GM18508 (cell line): ENCODE measurements around the gene SPPL2C.
"Not testable (repeated sequence)": the region's sequence is repeated elsewhere in the genome, so short reads cannot be mapped to it uniquely, and the experiment has no call there.

ENCODE experiments used
- ATAC-seq: cut with Tn5 transposase; IDR thresholded peaks from one replicate; pipeline ENCODE4 v1.9.1; 2021; ENCODE audit warnings: moderate number of reproducible peaks; ENCODE audit not compliant: insufficient read depth, unreplicated experiment

Gene SPPL2C

DNA sequence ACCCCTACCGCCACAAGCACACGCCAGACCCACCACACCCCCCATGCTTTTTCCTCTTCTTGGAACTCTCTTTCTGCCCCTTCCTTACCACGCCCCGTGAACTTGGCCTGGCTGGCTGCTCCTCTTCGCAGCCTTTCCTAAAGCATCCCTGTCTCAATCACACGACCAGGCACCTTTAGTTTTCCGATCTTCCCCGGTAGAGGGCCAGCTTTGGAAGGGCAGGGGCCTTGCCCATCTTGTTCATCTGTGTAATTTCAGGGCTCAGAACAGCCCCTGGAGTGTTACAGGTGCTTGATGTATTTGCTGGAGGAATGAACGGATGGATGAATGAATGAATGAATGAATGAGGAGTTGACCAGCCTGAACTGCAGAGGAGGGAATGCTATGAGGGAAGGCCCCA, 3.7 kb downstream of the SPPL2C start:
- no peak for ATAC-seq

DNA sequence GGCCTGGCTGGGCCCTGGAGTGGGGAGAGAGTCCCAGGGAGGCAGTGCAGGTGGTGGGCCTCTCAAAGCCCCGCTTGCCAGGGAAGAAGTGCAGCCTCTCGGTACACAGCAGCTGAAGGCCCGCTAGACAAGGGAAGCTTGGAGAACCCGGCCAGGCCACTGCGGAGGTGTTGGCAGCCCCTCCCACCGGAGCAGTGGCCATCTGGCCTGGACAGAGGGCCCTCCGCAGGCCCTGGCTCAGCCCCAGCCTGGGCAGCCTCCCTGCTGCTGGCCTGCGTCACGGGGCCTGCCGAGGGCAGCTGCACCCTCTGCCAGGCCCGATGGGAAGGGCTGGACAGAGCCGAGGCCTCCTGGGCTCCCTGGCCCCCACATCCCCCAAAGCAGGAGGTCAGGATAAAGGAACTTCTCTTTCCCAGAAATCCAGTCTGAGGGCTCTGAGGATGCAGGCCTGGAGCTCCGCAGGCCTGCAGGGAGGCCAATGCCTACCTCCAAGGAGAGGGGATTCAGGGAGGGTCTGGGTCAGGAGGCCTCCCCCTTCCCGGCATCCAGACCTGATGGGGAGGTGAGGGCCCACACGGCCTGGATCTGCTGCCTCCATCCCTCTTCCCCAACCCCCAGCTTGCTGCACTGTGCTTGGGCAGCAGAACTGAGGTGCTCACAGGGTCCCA, 4.3 kb downstream of the SPPL2C start:
- ATAC-seq = no peak

DNA sequence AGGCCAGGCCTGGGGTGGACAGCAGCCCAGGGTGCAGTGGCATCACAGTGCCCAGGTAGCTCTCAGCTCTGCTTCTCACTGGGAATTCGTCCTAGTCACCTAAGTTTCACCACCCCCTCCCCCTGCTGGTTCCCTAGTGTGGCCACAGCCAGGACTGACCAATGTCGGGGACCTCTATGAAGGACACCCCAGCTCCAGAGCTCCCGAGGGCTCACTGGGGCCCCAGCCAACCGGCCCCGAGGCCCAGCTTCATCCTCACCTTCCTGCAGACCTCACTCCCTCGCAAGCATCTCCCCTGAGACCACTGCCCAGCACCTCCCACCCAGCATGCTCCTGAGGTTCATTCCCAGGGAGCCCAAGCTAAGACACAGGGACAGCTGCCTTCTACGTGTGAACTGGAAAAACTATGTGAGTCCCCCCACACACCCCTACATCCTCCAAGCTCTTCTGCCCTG, 4.9 kb downstream of the SPPL2C start:
- no peak for ATAC-seq

DNA sequence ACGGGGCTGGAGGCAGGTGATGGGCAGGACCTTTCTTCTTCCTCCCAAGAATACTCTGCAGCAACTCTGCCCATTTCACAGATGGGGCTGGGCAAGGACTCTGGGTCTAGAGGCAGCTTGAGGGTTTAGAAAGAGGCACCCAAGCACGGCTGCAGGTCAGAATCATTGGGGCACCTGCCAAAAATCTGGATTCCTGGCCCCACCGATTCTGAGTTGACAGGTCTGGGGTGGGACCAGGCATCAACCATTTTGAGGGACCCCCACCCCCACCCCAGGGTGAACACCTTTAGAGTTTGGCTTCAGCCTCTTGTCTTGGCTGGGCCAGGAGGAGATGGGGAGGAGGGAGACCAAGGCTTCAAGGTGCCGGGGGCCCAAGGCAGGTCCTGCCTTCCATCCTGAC, 5.3 kb downstream of the SPPL2C start:
- ATAC-seq = no peak

DNA sequence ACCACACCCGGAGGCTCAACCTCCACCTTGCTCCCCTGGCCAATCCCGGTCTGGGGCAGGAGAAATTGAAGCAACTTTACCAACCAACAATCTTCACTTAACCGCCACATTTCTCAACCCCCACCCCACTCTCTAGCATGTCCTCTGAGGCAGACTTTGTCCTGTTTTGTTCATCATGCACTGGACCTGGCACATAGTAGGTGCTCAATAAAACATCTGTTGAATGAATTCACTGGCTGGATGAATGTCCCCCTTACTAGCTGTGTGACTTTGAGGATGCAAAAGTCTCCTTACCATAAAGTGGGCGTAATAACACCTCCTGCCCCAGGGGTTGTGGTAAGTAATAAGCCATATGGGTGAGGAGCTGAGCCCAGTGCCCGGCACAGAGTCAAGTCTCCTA, 5.8 kb downstream of the SPPL2C start:
- no peak for ATAC-seq

DNA sequence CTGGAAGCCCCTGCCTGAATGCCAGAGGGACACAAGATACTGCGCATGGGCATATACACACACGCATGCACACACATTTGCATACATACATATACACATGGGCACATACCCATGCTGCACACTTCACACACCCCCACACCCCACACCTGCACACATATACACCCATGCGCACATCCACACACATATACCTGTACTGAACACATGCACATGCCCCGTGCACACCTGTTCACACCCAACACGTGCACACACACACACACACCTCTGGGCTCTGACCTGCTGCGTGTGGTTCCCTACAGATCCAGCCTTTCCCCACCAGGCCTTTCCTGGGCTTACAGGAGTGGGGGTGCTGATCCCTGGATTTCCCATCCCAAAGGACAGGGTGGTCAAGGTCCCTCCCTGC, 6.3 kb downstream of the SPPL2C start:
- ATAC-seq = no peak

DNA sequence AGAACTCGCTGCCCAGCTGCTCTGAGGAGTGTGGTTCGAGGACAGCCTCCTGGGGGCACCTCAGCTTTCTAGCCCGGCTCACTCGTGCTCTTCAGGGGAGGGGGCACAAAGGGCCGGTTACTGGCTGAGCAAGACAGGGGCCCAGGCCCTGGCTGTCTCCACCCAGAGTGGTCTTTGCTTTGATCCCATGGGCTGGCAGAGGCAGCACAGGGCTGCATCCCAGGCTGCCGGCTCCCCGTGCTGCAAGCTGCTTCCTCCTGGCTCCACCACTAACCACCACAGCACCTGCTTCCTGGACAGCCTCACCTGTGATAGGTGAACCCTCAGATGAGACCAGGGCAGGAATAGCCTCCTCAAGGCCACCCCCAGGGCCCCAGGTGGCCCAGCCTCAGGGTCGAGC, 6.8 kb downstream of the SPPL2C start:
- no peak for ATAC-seq

DNA sequence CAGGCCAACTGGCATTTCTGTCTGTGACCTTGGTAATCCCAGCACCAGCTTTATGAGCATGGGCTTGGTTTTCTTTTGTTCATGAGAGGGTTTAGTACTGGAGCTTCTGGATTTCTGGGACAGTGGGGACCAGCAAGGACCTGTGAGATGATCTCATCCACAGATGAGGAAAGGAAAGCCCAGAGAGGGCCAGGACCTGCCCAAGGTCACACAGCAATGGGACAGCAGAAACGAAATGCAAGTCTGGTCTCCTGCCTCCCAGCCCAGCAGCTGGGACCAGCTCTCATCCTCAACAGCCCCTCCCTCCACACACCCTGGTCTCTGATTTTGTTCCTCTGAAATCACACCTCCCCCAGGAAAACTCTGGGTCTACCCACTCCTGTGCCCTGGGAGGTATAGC, 7.2 kb downstream of the SPPL2C start:
- ATAC-seq = no peak

DNA sequence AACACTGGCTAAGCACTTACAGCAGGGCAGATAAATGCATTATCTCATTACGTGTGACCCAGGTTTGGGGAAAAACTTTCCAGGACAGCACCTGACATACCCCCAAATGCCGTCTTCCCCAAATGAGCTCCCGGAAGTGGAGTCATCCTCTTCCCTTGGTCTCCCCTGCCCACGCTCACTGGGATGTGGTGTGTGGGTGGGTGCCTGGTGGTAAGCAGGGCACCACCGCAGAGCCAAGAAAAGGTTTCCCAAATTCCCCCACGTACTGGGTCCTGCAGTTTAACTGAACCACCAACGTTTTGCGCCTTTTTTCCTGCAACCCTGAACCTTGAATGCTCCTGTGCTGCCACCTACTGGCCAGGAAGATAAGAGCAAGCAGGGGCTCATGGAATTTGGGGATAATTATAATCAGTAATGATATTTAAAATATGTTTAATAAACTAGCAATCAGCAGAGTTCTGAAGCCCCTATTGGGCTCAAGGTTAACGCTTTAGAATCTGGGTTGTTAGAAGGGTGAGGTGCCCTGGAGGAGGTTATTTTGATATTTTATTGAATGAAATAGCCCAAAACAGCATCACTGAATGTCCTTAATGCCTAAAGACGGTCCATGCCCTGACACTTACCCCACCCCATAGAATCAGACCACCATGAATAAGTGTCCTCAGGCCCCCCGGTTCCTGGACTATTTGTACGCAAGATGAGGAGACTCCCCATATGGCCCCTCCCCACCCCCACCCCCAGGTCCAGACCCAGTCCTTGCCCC, 8.0 kb downstream of the SPPL2C start:
- ATAC-seq = no peak

DNA sequence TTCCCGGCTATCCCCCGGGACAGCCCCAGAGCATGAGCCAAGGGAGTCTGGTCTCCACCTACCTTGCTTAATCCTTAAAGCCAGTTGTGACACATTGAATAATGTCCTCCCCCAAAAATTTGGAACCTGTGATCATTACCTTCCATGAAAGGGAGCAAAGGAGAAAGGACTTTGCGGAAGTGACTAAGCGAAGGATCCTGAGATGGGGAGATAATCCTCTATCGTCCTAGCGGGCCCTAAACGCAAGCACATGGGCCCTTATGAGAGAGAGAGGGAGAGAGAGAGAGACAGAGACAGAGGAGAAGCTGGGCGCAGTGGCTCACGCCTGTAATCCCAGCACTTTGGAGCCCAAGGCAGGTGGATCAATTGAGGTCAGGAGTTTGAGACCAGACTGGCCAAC, 9.5 kb downstream of the SPPL2C start:
- no peak for ATAC-seq

DNA sequence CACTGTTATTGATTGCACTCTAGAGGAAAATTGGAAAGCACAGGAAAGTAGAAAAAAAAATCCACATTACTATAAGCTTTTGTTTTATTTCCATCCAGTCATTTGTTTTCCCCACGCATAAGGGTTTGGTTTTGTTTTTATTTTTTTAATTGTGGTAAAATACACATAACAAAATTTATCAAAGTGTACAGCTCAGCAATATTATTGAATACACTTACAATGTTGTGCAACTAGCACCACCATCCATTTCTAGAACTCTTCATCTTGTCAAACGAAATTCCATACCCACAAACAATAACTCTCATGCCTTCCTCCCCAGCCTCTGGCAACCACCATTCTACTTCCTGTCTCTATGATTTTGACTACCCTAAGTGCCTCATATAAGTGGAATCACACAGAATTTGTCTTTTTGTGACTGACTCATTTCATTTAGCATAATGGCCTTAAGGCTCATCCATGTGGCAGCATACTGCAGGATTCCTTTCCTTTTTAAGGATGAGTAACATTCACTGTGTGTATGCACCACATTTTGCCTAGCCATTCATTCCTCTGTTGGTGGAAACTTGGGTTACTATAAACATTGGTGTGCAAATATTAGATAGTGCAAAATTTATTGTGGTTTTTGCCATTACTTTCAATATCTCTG, 11.1 kb downstream of the SPPL2C start:
- no peak for ATAC-seq

DNA sequence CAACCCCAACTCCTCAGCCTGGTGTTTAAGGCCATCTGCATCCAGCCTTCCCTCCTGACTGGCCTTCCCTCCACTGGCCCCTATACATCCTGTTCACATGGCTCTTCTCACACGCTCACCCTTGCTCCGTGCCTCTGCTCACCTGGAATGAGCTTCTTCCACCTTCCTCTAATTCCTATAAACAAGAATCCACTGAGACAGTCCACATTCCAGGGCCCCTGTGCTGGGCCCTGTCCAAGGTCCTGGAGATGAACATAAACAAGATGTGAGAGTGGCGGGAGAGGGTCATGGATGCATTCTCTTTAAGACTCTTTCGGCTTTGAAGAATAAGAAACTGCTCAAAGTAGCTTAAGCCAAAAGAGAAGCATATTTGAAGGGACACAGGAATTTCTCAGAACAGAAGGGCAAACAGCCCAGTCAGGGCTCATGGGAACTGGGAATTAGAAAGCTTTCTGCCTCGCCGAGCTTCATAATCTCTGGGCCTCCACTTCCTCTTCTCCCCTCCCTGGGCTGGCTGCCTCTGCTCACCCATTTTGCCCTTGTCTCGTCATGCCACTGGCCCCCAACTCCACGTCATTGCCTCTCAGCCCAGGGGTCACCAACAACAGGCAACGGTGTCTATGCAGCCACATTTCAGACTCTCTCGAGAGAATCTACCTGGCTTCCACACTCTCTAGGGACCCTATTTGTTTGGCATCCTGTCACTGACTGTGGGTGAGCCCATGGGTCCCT, 13.5 kb downstream of the SPPL2C start:
- ATAC-seq = no peak

DNA sequence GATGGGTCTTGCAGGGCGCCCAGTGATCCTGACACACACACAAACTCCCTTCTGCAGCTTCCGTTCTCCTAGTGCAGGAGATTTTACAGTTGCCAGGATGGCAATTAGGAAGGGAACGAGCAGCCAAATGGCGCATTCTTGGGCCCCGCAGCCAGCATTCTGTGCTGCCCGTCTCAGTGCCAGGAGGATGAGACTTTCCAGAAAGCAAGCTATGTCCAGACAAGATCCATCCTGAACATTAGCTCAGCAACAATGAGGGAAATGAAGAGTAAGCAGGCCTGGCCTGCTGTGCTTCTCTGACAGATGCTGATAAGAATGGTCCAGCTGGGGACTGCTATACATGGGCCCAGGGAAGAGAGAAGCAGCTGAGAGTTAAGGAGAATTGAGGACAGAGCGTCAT, 16.5 kb downstream of the SPPL2C start:
- no peak for ATAC-seq

DNA sequence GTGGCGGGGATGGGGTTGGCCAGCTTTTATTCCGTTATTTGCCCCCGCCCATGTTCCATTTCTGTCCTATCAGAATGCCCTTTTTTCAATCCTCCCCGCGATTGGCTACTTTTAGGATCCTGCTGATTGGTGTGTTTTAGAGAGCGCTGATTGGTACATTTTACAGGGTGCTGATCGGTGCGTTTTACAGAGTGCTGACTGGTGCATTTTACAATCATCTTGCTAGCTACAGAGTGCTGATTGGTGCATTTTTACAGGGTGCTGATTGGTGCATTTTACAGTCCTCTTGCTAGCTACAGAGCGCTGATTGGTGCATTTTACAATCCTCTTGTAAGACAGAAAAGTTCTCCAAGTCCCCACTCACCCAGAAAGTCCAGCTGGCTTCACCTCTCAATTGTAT, 17.4 kb downstream of the SPPL2C start:
- not testable (repeated sequence) for ATAC-seq

DNA sequence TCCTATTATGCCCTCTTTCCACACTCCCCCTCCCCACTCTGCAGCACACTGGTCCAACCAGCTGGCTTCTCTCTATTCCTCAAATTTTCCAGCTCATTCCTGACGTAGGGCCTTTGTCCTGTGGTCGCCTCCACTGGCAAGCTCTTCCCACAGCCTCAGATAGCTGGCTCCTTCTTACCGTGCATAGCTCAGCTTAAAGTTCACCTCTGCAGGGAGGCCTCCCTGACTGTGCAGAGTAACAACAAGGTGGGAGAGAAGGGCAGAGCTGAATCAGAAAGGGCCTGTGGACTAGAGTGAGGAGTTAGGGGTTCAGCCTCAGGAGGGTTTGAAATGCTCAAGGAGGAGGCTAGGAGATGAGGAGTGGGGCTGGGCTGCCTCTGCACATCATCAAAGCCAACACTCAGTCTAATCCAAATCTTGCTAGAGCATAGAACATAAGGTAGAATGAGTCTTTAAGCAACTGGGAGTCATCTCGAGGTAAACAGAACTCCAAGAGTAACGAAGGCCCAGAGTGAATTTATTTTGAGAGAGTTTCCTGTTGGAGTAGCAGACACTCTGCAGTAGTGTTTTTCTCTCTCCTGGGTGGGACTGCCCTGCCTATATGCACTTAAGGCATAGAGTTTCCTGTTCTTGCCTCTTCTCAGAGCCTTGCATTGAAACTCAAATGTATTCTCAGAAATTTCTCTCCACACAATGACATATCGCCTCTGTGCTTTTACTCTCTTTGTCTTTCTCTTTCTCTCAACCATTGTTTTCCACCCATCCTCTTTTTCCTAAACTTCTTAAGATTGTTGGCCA, 19.4 kb downstream of the SPPL2C start:
- no peak for ATAC-seq

DNA sequence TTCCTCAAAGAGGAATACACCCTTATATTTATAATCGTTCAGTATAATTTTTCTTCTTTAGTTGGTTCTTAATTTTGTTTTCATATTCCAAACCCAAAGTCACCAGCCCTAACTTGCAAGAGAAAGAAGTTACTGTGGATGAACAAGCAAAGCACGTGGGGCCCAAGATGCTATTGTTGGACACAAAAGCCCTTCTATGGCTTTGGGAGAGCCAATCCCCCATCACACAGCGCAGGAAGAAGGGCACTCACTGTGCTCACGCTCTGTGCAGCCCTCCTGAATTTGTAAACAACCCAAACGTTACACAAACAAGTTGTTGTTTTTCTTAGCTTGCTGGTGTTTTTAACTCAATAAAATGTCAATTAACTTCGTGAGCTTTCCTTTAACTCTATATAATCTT, 22.5 kb downstream of the SPPL2C start:
- ATAC-seq = no peak

DNA sequence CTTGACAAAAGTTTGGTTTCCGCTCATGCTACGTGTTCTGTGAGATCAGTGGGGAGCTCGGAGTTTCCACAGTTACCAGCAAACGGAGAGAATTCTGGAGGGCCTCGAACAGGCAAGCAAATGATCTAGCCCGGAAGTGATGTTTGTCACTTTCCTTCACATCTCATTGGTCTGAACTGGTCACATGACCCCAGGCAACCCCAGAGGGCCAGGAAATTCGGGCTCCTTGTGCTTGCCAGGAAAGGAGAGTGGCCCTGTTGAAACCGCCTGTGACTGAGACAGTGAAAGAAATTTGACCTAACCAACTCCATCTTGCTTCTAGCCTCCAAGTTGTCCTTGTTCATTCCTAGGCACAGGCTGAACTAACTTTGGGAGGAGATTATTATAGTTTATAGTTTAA, 23.0 kb downstream of the SPPL2C start:
- ATAC-seq = no peak

DNA sequence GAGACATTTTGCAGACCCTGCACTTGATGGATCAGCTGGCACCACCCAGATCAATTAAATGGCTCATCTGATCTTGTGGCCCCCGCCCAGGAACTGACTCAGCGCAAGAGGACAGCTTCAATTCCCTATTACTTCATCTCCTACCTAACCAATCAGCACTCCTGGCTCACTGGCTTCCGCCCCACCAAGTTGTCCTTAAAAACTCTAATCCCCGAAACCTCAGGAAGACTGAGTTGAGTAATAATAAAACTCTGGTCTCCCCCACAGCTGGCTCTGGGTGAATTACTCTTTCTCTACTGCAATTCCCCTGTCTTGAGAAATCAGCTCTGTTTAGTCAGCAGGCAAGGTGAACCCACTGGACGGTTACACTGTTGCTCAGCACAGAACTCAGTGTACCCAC, 23.6 kb downstream of the SPPL2C start:
- no peak for ATAC-seq

DNA sequence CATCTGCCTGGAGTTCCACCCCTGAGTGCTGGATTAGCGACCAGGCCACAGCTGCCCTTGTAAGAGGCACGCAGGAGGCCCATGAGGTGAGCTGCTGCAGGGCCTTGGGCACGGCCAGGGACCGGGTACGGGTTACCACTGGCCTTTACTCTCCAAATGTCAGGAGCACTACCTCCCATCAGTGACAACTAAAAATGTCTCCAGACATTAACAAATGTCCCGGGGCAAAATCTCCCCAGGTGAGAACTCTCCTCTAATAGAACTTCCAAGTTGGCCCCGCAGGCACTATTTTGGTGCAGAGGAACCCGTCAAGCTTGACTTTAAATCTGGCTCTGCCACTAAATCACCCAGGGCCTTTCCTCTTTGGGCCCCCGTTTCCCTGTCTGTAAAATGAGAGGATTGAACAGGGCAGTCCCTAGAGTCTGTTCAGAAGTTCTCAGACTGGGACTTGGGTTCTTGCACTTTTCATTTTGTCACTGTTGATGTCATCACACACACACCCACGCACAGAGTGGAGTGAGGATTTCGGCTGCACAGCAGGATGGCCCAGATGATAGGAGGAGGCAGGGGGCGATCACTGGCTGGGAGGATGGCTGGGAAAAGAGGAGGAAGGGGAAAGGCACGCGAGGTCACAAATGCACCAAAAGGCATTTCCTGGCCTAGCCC, 25.1 kb downstream of the SPPL2C start:
- ATAC-seq = no peak
